PC-3 (cell line): Measurements from ENCODE around the gene DHRS4L2.
"Not testable (repeated sequence)": the region's sequence is repeated elsewhere in the genome, so short reads cannot be mapped to it uniquely, and the experiment has no call there.

ENCODE experiments used
- EZH2 ChIP-seq: fragments of 300-600 bp; sonication (generic); IDR thresholded peaks from one replicate; pipeline ENCODE4 v1.6.1; 2017; ENCODE audit warnings: antibody characterized with exemption, mild to moderate bottlenecking, low read length; ENCODE audit not compliant: unreplicated experiment
- TF ChIP-seq, protein P1 (sequence below): fragments of 300-600 bp; sonication (generic); conservative IDR thresholded peaks from 2 replicates; pipeline ENCODE4 v1.5.1; 2017; ENCODE audit warnings: antibody characterized with exemption, low read depth, mild to moderate bottlenecking, low read length

DNA sequence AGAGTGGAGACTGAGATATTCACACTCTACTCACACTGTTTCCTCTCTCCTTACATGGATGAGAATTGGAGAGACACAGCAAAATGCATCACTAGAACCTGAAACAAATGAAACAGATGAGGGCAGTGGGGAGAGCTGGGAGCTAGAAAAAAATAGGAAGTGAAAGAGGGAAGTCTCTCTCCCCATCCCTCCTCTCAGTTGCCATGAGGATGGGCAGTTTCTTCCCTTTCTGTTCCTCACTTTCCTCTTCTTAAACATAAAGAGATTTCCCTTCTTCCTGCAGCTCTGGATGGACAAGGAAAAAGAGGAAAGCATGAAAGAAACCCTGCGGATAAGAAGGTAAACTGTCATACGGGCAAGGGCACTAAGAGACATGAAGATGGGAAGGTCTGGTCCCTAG lies 60.3 kb downstream of the DHRS4L2 start:
- TF ChIP-seq, protein P1, sequence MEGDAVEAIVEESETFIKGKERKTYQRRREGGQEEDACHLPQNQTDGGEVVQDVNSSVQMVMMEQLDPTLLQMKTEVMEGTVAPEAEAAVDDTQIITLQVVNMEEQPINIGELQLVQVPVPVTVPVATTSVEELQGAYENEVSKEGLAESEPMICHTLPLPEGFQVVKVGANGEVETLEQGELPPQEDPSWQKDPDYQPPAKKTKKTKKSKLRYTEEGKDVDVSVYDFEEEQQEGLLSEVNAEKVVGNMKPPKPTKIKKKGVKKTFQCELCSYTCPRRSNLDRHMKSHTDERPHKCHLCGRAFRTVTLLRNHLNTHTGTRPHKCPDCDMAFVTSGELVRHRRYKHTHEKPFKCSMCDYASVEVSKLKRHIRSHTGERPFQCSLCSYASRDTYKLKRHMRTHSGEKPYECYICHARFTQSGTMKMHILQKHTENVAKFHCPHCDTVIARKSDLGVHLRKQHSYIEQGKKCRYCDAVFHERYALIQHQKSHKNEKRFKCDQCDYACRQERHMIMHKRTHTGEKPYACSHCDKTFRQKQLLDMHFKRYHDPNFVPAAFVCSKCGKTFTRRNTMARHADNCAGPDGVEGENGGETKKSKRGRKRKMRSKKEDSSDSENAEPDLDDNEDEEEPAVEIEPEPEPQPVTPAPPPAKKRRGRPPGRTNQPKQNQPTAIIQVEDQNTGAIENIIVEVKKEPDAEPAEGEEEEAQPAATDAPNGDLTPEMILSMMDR: not testable (repeated sequence)
- TF ChIP-seq EZH2: not testable (repeated sequence)
